OCI-LY7 (cell line): ENCODE measurements around the gene C10orf53. TPM values are rescaled to one million over a fixed set of nuclear protein-coding genes. Genes with fewer than 3 reads are reported as not detected.

Experiments
- BruUV-seq: library from RNA; stranded (reverse); fragments of 400-500 nt; replicated peaks from 2 replicates; lab custom pipeline; 2021; lab: Mats Ljungman, UMichigan
- CTCF ChIA-PET: fragments of 300-600 bp; sonication (Branson Sonifier 250); formaldehyde crosslinking; loops from one replicate; lab custom pipeline; 2022; ENCODE audit warnings: antibody characterized with exemption; ENCODE audit not compliant: unreplicated experiment; lab: Charles Lee
- POLR2A ChIA-PET: fragments of 300-600 bp; sonication (Branson Sonifier 250); formaldehyde crosslinking; loops from one replicate; lab custom pipeline; 2022; ENCODE audit warnings: antibody characterized with exemption; lab: Charles Lee
- DNase-seq: peaks from one replicate; pipeline ENCODE4 v3.0.0-alpha.2; 2015; ENCODE audit warnings: low spot score
- H2AFZ ChIP-seq: fragments of 200-600 bp; sonication (generic), shearing (Covaris generic); 2 replicates; pipeline ENCODE4 v1.6.1; 2014; ENCODE audit warnings: mild to moderate bottlenecking, antibody characterized with exemption, low read length, moderate library complexity
- H3K27ac ChIP-seq: fragments of 200-600 bp; sonication (generic); 2 replicates; pipeline ENCODE4 v1.5.1; 2014; ENCODE audit warnings: mixed run types, low read depth, mild to moderate bottlenecking, moderate library complexity, low read length, inconsistent platforms; ENCODE audit not compliant: poor library complexity, severe bottlenecking
- H3K36me3 ChIP-seq: fragments of 200-600 bp; sonication (generic); 2 replicates; pipeline ENCODE4 v1.6.1; 2014; ENCODE audit warnings: mild to moderate bottlenecking, antibody characterized with exemption, low read length, moderate library complexity, mixed read lengths; ENCODE audit not compliant: insufficient read depth
- H3K4me1 ChIP-seq: fragments of 200-600 bp; sonication (generic); 2 replicates; pipeline ENCODE4 v1.5.1; 2014; ENCODE audit warnings: mild to moderate bottlenecking, low read length; ENCODE audit not compliant: insufficient read depth, poor library complexity, severe bottlenecking
- H3K4me2 ChIP-seq: fragments of 200-600 bp; sonication (generic); 2 replicates; pipeline ENCODE4 v1.6.1; 2014; ENCODE audit warnings: mild to moderate bottlenecking, low read length
- H3K4me3 ChIP-seq: fragments of 200-600 bp; sonication (generic); 2 replicates; pipeline ENCODE4 v1.5.1; 2014; ENCODE audit warnings: mild to moderate bottlenecking, low read depth, low read length; ENCODE audit not compliant: poor library complexity, severe bottlenecking
- H3K79me2 ChIP-seq: fragments of 200-600 bp; sonication (generic); 2 replicates; pipeline ENCODE4 v1.6.1; 2016; ENCODE audit warnings: low read depth, mild to moderate bottlenecking, low read length, moderate library complexity, mixed read lengths; ENCODE audit not compliant: insufficient read depth
- H3K9me2 ChIP-seq: fragments of 200-600 bp; sonication (generic); 2 replicates; pipeline ENCODE4 v1.6.1; 2016; ENCODE audit warnings: mild to moderate bottlenecking, low read length, mixed read lengths; ENCODE audit not compliant: insufficient read depth
- H3K9me3 ChIP-seq: fragments of 200-600 bp; sonication (generic); 2 replicates; pipeline ENCODE4 v1.6.1; 2014; ENCODE audit warnings: mild to moderate bottlenecking, mixed run types, low read length, mixed read lengths
- H4K20me1 ChIP-seq: fragments of 200-600 bp; sonication (generic); 2 replicates; pipeline ENCODE4 v1.6.1; 2014; ENCODE audit warnings: mild to moderate bottlenecking, antibody characterized with exemption, low read length, moderate library complexity, mixed read lengths; ENCODE audit not compliant: insufficient read depth
- CTCF ChIP-seq: fragments of 200-600 bp; sonication (generic); conservative IDR thresholded peaks from 2 replicates; pipeline ENCODE4 v1.5.1; 2014; ENCODE audit warnings: mild to moderate bottlenecking, antibody characterized with exemption, low read length, moderate library complexity, mixed read lengths
- EZH2phosphoT487 ChIP-seq: fragments of 200-600 bp; sonication (generic); IDR thresholded peaks from 2 replicates; pipeline ENCODE4 v1.6.1; 2018; ENCODE audit warnings: low read depth, borderline replicate concordance, mild to moderate bottlenecking, mixed run types, antibody characterized with exemption, low read length, moderate library complexity, mixed read lengths
- intact Hi-C: fragments of 100-400 bp; cut with micrococcal nuclease; formaldehyde crosslinking; loops from one replicate; pipeline ENCODE4 v1.10.0; 2022; ENCODE audit not compliant: unreplicated experiment
- total RNA-seq, 2 experiments: library from RNA; depleted of rRNA in 1 of 2; stranded (reverse); fragments of >200 nt in 1 of 2; shearing (Covaris generic) in 1 of 2; gene quantifications; 2 replicates each; pipeline ENCODE4 v1.2.3, GENCODE V29; 2014 to 2022

Gene C10orf53
- total RNA-seq, 2 experiments from 2014 or later, result not detected

GRCh38 chr10:49654036-49654693 lies 25.3 kb upstream of the C10orf53 start:
- no TSS peak for BruUV-seq
- Histone ChIP-seq H3K4me2 (no peak overlapping the region), H2AFZ (no peak overlapping the region), H3K4me1 (no peaks in the 10 kb centered on the region), H3K79me2 (no peaks in the 10 kb centered on the region), H4K20me1 (no peaks in the 10 kb centered on the region), H3K4me3 (no peak overlapping the region), H3K9me2 (no peaks in the 10 kb centered on the region), H3K9me3 (no peaks in the 10 kb centered on the region; the same call in 1 of the 2 replicates), H3K27ac (no peak overlapping the region), H3K36me3 (no peaks in the 10 kb centered on the region)
- DNase-seq, result no peak
- TF ChIP-seq EZH2phosphoT487, result no peak
- no peak for TF ChIP-seq CTCF
- ChIA-PET POLR2A (no interaction called here), CTCF (no interaction called here)
- intact Hi-C loops, result no loop called here

GRCh38 chr10:49655099-49655498 lies 24.4 kb upstream of the C10orf53 start:
- POLR2A ChIA-PET, result interaction anchor here (0.5 kb wide), 1 partner anchor 1194 kb away, joined by 5 read pairs; no protein-coding TSS in a partner anchor
- H3K4me1 ChIP-seq, result no peaks in the 10 kb centered on the region
- no peak overlapping the region for H3K27ac ChIP-seq
- H3K9me3 ChIP-seq, result no peaks in the 10 kb centered on the region; the same call in 1 of the 2 replicates
- H3K4me2 ChIP-seq, result no peak overlapping the region
- H2AFZ ChIP-seq, result no peak overlapping the region
- no peaks in the 10 kb centered on the region for H4K20me1 ChIP-seq
- no peaks in the 10 kb centered on the region for H3K79me2 ChIP-seq
- no peak for DNase-seq
- intact Hi-C loops, result no loop called here
- H3K36me3 ChIP-seq, result no peaks in the 10 kb centered on the region
- BruUV-seq, result no TSS peak
- TF ChIP-seq EZH2phosphoT487 (no peak), CTCF (no peak)
- H3K4me3 ChIP-seq, result no peak overlapping the region
- no peaks in the 10 kb centered on the region for H3K9me2 ChIP-seq
- CTCF ChIA-PET, result no interaction called here

GRCh38 chr10:49656845-49657493 lies 22.5 kb upstream of the C10orf53 start:
- H3K4me2 ChIP-seq, result no peak overlapping the region
- no peaks in the 10 kb centered on the region for H4K20me1 ChIP-seq
- no peak overlapping the region for H3K27ac ChIP-seq
- ChIA-PET POLR2A (no interaction called here), CTCF (no interaction called here)
- H3K9me3 ChIP-seq, result no peaks in the 10 kb centered on the region; the same call in 1 of the 2 replicates
- no peak overlapping the region for H2AFZ ChIP-seq
- intact Hi-C loops, result no loop called here
- H3K4me1 ChIP-seq, result no peaks in the 10 kb centered on the region
- no peaks in the 10 kb centered on the region for H3K79me2 ChIP-seq
- no peak for TF ChIP-seq CTCF
- no peak for DNase-seq
- BruUV-seq, result no TSS peak
- no peaks in the 10 kb centered on the region for H3K36me3 ChIP-seq
- H3K4me3 ChIP-seq, result no peak overlapping the region
- H3K9me2 ChIP-seq, result no peaks in the 10 kb centered on the region
